Germinal center (tissue), 1 donor: ENCODE results near the gene CNTNAP2.
"Not testable (repeated sequence)": the region's sequence is repeated elsewhere in the genome, so short reads cannot be mapped to it uniquely, and the experiment has no call there.

ENCODE experiments used
- DNase-seq: peaks from one replicate; pipeline ENCODE4 v3.0.0; 2012; ENCODE audit warnings: mixed read lengths, low spot score

Gene CNTNAP2

DNA sequence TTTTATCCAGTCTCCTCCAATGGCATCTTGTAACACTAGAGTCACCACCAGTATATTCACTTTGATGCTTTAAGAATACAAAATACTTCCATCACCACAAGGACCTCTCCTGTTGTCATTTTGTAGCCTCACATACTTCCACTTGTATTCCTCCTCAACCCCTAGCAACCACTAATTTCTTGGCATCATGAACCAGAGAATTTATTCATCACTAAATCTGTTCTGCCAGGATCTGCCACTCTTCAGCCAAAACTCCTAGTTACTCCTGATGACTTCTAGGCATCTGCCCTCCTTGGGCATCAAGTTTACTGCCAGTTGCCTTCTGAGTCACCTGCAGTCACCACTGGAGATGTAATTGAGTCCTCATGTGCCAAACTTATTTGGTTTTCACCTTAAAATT, 906.8 kb downstream of the CNTNAP2 start:
- DNase-seq: no peak

DNA sequence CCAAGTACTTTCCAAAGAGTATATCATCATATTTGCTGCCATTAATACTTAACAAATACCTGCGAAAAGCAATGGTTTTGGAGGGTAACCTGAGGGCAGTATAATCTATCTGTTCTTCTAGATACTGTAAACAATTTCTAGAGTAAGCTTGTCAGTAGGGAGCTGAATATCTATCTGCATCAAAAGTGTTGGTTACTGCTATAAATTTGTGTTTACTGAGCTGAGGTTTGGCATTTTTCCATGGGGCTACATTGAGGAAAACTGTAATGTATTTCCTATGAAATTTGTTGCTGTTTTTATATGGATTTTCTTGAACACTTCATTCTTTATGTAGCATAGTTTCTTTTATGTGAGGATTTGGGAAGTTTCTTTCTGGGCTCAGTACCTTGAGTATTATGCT, 913.4 kb downstream of the CNTNAP2 start:
- DNase-seq: no peak

DNA sequence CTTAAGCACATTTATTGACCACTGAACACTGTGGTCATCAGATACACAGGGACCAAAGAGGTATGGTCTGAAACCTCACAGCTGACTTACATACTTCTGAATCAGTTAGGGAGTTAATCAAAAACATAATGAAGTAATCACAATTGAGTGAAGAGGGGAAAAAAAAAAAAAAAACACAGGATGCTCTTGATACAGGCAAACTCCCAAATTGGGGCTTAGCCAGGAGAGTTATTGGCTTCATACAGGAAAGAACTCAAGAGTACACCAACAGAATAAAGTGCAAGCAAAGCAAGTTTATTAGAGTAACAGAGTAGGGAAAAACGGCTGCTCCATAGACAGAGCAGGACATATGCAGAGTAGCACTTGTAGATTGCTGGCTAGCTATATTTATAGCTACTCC, 917.0 kb downstream of the CNTNAP2 start:
- no peak for DNase-seq

DNA sequence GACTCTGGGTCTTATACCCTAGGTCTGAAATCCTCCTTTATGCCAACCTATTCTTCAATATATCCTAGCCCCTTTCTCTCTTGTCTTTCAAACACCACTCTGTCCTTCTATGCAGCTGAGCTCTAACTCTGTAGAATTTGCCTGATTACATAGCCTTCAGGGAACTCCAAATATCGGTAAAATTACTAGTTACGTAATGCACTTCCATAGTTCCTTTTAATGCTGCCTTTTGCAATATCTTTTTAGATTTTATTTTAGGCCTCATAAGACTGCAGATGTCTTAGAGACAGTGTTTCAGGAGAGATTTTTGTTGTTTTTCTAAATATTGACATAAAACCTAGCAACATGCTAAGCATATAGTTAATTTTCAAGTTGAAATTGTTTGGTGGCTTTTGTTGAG, 924.8 kb downstream of the CNTNAP2 start:
- no peak for DNase-seq

DNA sequence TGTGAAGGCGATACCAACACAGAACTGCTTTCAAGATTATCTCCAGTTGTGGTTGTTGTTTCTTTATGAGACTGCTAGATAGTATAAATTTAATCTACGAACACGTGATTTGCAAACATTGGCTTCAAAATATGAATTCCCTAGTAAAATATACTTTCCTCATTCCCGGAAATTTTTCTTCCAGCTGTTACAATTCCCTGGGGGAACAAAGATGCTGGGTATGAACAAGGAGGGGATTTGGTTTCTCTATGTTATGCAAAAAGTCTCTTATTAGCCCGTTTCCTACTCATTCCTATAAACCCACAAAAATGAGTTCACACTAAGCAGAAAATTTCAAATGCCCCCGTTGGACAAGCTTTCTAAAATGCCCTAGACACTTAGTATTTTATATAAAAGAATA, 928.3 kb downstream of the CNTNAP2 start:
- DNase-seq: no peak

DNA sequence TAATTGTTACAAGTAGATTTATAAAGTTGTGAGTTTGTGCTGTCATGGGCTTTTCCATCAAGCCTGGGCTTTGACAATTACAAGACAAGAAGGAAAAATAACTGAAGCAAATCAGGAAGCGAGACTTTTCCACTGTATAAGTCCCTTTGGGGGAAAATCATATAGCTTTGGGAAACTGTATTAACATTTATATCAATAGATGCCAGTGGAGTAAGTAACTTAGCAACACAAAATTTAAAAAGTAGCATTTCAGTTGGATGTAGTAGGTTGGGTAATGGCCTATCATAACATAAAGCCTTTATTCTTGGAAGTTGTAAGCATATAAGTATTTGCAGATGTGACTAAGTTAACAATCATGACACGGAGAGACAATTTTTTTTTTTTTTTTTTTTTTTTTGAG, 931.1 kb downstream of the CNTNAP2 start:
- DNase-seq: no peak

DNA sequence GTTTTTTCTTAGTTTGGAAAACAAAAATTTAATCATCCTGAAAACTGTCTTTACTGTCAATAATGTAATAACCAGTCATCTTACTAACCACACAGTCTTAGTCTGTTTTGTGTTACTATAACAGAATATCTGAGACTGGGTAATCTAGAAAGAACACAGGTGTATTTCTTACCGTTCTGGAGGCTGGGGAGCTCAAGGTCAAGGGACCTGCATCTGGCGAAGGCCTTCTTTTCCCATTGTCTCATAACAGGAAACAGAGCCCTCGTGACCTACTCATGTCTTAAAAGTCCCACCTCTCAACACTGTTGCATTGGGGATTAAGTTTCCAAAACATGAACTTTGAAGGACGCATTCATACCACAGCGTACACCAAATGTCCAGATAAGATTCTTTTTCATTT, 932.3 kb downstream of the CNTNAP2 start:
- DNase-seq: no peak

DNA sequence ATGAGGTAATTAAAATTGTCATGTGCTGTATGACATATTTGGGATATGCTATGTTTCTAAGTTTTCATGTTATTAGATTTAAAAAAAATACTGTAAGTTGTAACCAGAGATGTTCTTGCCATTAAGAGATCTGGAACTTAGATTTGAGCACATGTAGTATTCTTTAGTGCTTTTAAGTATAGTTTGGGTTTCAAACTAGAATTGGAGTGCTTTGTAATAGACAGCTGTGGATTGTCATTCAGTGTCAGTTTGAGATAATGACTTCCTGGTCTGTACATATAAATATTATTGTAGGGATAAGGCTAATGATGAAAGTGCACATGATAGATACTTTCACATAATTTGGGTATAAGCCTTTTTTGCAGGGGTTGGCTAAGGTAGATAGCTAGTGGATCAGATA, 936.2 kb downstream of the CNTNAP2 start:
- DNase-seq: no peak

DNA sequence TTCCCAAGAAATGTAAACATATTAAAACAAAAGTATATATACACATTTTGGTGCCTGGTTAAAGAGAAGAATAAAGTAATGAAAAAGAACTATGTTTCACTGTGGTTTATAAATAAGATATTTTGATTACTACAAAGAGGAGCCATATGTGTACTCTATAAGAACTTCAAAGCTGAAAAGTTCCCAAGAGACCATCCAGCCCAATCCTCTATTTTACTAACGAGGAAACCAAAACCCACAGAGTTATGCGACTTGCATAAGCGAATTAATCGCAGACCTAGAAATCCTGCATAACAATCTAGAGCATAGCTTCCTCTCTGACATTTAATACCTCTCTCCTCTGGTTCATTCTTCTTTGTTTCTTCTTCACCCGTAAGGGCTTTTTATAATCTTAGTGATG, 937.1 kb downstream of the CNTNAP2 start:
- no peak for DNase-seq

DNA sequence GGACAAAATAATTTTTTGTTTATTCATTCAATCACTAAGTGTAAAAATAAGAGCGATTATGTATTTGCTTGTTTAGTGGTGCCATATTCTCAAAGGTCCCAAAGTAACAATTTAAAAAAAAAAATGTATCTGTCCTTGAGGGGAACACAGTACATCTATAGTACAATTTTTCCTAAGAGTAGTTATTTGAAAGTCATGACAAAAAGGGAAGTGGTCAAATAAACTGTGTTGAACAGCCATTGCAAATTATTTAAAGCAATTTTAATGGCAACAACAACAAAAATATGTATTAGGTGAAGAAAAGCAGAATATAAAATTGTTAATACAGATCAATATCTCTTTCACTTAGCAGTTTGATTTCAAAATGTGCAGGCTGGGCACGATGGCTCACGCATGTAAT, 943.5 kb downstream of the CNTNAP2 start:
- no peak for DNase-seq

DNA sequence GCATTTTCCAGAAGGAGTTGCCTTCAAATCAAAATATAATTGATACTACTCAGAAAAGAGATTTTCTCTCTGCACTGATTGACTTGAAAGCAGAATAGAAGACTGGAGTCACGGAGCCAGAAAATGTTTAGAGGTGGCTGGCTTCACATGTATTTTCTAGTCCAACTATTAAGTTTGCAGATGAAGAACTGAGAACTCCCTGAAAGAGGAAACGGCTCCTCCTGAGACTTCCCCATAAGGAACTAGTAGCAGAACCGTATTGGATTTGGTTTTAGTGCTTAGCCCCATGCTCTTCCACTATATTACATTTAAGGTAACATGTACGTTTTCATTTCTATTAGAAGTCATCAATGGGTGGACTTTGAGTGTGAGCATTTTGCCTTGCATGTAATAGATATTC, 946.3 kb downstream of the CNTNAP2 start:
- no peak for DNase-seq

DNA sequence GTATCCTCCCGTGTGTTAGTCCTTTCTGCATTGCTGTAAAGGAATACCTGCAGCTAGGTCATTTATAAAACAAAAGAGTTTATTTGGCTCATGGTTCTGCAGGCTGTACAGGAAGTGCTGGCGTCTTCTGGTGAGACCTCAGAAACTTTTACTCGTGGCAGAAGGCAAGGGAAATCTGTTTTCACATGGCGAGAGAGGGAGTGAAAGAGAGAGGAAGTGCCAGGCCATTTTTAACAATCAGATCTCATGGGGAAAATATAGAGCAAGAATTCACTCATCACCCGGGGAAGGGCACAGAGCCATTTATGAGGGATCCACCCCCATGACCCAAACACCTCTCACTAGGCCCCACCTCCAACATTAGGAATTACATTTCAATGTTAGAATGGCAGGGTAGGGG, 952.2 kb downstream of the CNTNAP2 start:
- DNase-seq: no peak

DNA sequence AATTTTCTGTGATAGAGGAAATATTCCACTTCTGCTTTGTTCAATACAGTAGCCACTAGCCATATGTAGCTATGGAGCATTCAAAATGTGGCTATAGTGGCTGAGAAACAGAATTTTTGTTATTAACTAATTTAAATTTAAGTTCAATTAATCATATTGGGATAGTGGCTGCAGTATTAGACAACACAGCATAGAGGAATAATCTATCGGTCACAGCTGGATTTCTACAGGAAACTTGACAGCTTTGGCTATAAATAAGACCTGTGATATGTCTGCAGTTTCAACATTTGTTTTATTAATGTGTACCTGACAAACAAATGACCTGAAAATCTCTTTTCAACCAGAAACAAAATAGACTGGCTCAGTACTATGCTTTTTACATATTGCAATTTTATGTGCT, 953.2 kb downstream of the CNTNAP2 start:
- DNase-seq: no peak

DNA sequence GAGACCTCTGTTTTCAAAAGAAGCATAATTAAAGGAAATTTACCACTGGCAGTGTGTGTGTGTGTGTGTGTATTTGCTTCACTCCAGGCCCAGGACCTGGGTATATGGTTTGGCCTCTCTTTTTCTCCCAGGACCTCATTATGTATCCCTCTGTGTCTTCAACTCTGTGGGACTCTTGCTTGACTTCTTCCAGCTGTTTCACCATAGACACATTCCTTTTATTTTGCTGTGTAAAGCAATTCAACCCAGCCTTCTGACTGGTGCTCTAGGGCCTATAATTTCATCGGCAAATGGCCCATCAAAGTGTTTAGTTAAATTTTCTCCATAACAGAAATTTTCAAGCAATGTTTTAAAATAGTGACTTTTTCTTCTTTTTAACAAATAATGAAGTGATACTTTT, 954.3 kb downstream of the CNTNAP2 start:
- DNase-seq: no peak

DNA sequence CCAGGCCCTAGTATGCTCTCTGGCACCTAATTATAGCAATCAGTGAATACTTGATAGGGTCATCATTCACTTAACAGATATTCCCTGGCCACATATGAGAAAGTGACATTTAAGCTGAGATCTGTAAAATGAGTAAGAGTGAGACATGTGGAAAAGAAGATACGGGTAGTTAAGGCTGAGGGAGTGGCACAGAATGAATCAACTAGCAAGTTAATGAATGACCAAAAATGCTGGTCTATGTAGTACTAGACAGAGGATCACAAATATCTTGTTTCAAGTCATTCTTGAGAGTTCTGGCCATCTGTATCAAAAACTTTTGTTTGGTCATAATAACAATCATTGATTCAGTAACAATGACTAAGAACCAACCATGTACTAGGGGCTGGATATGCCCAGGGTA, 954.9 kb downstream of the CNTNAP2 start:
- DNase-seq: no peak

DNA sequence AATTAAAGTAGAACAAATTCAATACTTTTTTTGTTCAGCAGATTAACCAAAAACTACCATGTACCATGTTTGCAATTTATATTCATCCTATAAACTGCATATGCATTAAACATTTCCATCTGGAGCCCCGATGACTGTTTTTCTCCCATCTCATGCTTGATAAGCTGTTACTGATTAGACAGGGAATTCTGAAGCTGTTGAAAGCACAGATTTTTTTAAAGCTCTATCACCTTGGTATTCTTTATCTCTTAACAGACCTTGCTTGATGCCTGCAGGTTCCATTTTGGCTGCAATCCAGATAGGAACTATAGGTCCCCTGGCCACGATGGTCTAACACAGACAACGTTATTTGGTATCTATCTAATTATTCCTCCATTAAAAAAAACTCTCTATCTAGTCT, 961.7 kb downstream of the CNTNAP2 start:
- no peak for DNase-seq

DNA sequence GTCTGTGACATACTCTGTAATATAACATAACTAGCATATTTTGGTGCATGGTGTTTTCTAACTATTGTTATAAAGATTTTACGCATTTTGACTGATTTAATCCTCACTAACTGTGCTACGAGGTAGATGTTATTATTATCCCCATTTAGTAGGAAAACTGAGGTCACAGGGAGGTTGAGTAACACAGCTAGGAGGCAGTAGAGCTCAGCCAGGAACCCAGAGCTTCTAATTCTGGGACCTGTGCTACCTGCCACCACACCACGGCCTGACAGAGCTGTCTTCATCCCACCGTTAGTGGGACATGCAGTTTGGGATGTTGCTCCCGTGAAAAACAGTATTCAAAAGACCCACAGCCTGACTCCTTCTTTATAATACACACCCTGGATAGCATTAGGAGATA, 962.5 kb downstream of the CNTNAP2 start:
- DNase-seq: no peak

DNA sequence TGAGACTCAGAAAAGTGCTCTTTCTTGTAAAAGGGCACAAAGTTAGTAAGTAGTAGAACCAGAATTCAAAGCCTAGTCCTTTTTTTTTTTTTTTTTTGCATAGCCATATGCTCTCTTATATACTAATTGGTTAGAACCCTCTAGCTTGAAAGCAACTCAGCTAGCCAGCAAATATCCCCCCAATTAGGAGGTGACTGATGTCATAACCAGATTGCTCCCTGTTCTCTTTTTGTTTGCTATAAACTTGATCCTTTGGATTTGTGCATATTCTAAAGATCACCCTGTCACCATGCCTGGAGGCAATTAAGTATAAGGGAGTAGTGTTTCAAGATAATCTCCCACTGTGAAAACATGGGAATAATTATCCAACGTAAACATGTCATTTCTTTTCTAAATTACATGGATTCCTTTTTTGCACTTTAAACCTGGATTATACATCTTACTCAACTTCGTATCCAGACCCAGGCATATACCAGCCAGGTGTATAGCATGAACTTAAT, 963.4 kb downstream of the CNTNAP2 start:
- no peak for DNase-seq

DNA sequence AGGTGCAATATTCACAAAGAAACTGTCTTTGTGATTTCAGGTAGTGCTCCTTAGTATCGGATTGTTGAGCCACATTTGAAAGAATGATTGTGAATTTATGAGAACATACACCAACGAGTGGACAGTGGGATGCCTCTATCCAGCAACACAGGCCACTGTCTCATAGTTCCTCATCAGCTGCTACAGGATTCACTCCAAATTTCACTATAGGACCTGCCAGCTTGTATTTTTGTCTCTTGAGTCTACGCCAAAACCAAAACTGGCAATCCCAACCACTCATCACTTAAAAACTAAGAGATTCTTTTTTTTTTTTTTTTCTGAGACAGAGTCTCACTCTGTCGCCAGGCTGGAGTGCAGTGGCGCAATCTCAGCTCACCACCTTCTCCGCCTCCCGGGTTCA, 964.5 kb downstream of the CNTNAP2 start:
- DNase-seq: no peak

DNA sequence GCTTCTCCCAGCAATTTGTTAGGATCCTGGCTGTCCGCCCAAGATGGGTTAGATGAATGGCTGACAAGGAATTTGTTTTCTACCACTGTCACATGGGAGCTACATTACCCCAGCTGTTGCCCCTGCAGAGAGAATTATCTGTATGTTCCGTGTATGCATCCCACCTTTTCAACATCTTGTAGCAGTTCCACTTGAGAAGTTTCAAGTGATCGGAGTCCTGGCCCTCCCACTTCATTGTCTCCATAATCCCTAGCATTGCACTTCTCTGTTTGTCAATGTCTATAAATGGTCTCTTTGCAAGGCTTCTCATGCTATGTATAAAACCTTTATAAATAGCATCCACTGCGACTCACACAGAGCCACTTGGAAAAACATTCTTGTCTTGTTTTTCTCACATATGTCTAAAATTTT, 972.5 kb downstream of the CNTNAP2 start:
- no peak for DNase-seq

DNA sequence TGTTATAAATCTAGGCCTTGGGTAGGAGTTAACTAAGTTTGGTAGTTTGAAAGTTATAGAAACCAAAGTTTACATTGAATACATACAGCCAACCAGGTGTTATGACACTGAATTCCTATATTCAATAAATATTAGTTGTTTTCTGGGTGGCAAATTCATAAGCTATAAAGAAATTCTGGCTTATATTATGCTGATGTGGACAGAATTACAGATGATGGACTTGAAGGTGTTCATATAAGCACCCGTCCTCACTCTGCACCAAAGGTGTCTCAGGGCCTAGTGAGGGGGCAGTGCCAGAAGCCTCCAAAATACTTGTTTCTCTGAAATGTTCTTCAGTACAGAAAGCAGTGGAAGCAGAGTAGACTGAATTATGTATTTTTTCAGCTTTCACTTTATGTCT, 973.0 kb downstream of the CNTNAP2 start:
- DNase-seq: no peak

DNA sequence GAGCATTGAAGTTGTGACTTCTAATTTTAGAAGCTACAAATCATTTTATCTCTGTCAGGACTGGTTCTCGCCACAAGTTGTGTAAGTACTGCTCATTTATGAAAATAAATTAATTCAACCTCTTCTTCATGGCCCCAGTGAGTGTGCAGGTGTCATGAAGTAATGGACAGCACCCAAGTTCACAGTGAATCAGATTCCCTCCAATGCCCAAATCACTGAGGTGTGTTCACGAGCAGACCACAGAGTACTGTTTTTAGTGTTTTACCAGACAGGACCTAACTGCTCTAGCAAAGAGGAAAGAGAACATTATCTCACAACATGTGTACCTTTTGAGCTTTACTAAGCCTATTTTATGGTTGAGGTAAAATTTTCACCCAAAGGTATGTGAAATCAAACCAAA, 980.0 kb downstream of the CNTNAP2 start:
- DNase-seq: no peak

DNA sequence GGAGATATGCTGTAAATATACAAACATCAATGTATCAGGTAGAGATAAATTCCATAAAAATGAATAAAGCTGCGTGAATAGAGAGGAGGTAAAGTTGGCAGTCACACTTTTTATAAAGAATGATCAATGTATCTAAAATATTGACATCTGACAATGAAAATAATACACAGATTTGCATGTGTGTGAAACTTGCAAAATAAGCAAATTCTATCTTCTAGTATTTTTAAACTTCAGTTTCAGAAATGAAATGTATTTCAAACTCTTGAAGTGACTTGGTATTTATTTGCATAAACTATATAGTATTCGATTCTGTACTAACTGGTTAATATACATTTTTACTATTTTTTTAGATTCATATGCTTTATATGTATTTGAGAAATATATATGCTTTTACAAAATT, 986.6 kb downstream of the CNTNAP2 start:
- no peak for DNase-seq

DNA sequence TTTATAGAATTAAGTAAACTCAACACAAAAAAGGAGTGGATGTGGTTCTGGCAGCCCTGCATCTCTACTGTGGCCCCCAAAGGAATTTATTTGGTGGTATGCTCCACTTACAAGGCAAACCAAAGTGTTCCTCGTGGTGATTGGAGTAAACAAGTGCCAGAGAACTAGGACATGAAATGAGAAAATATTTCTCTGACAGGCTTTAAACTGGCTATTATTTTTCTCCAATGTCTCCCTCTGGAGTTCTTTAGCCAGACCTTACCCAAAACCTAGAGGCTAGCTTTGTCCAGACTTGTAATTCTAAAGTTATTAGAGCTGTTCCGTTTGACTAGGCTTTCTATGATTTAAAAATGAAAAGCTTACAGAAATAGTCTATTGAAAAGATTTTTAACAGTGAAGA, 990.1 kb downstream of the CNTNAP2 start:
- no peak for DNase-seq

DNA sequence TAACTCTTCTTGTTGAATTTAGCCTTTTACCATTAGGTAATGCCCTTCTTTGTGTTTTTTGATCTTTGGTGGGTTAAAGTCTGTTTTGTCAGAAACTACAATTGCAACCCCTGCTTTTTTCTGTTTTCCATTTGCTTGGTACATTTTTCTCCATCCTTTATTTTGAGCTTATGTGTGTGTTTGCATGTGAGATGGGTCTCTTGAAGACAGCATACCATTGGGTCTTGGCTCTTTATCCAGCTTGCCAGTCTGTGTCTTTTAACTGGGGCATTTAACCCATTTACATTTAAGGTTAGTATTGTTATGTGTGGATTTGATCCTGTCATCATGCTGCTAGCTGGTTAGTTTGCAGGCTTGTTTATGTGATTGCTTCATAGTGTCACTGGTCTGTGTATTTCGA, 997.9 kb downstream of the CNTNAP2 start:
- DNase-seq: not testable (repeated sequence)
